Keratinocyte (primary cell): Measurements from ENCODE around the gene UNKL. TPM values are rescaled to one million over a fixed set of nuclear protein-coding genes. Genes with fewer than 3 reads are reported as not detected.

Source experiments
- DNase-seq: peaks from one replicate; pipeline ENCODE4 v3.0.0-alpha.2; 2011; ENCODE audit warnings: low read depth, missing footprints, low spot score
- FAIRE-seq: peaks from 2 replicates; lab custom pipeline; 2011; peaks lifted over from hg19 to GRCh38; lab: Jason Lieb, UNC
- H2AFZ ChIP-seq: 2 replicates; pipeline ENCODE4 v1.6.0; 2012; ENCODE audit warnings: low read length, control low read depth, inconsistent platforms; ENCODE audit not compliant: control insufficient read depth
- H3K27ac ChIP-seq: 2 replicates; pipeline ENCODE4 v1.5.1; 2011; ENCODE audit warnings: low read length; ENCODE audit not compliant: control insufficient read depth, insufficient read depth
- H3K27me3 ChIP-seq: 3 replicates; pipeline ENCODE4 v1.6.0; 2011; ENCODE audit warnings: low read length; ENCODE audit not compliant: control insufficient read depth, insufficient read depth; ENCODE audit errors: extremely low read depth
- H3K36me3 ChIP-seq, 2 experiments: 2 replicates in 1 of 2; 3 replicates in 1 of 2; pipeline ENCODE4 v1.5.1; 2011; ENCODE audit warnings: low read length in 2 of 2, mild to moderate bottlenecking in 1 of 2; ENCODE audit not compliant: control insufficient read depth in 2 of 2, insufficient read depth in 2 of 2; ENCODE audit errors: extremely low read depth in 1 of 2
- H3K4me1 ChIP-seq: 3 replicates; pipeline ENCODE4 v1.5.1; 2011; ENCODE audit warnings: low read length; ENCODE audit not compliant: control insufficient read depth, insufficient read depth; ENCODE audit errors: extremely low read depth
- H3K4me2 ChIP-seq: 3 replicates; pipeline ENCODE4 v1.6.0; 2011; ENCODE audit warnings: low read depth, low read length; ENCODE audit not compliant: control insufficient read depth, insufficient read depth; ENCODE audit errors: extremely low read depth
- H3K4me3 ChIP-seq, 3 experiments: fragments of 200-600 bp in 1 of 3; sonication (generic) in 1 of 3; 2 replicates in 2 of 3; 3 replicates in 1 of 3; pipeline ENCODE4 v1.5.1; 2011 to 2016; ENCODE audit warnings: low read length in 3 of 3, mild to moderate bottlenecking in 3 of 3, control low read depth in 2 of 3, inconsistent platforms in 1 of 3, low read depth in 1 of 3, mixed read lengths in 1 of 3, mixed run types in 1 of 3, moderate library complexity in 1 of 3; ENCODE audit not compliant: control insufficient read depth in 2 of 3, insufficient read depth in 2 of 3; ENCODE audit errors: extremely low read depth in 1 of 3
- H3K79me2 ChIP-seq: 2 replicates; pipeline ENCODE4 v1.6.0; 2012; ENCODE audit warnings: low read length; ENCODE audit not compliant: control insufficient read depth, insufficient read depth
- H3K9ac ChIP-seq: 3 replicates; pipeline ENCODE4 v1.6.0; 2011; ENCODE audit warnings: low read length; ENCODE audit not compliant: control insufficient read depth, insufficient read depth; ENCODE audit errors: extremely low read depth
- H3K9me1 ChIP-seq: 3 replicates; pipeline ENCODE4 v1.6.0; 2011; ENCODE audit warnings: low read length; ENCODE audit not compliant: control insufficient read depth, insufficient read depth; ENCODE audit errors: extremely low read depth
- H3K9me3 ChIP-seq: 2 replicates; pipeline ENCODE4 v1.5.1; 2012; ENCODE audit warnings: low read depth, low read length; ENCODE audit not compliant: control insufficient read depth
- H4K20me1 ChIP-seq: 3 replicates; pipeline ENCODE4 v1.6.0; 2011; ENCODE audit warnings: low read length; ENCODE audit not compliant: control insufficient read depth, insufficient read depth; ENCODE audit errors: extremely low read depth
- CTCF ChIP-seq, 3 experiments: IDR thresholded peaks in 1 of 3; conservative IDR thresholded peaks in 1 of 3; optimal IDR thresholded peaks in 1 of 3; 2 replicates in 2 of 3; 3 replicates in 1 of 3; pipeline versions ENCODE3 to v1.5.1; 2011; ENCODE audit warnings: low read length in 3 of 3, mild to moderate bottlenecking in 3 of 3, moderate library complexity in 2 of 3, control low read depth in 1 of 3, inconsistent platforms in 1 of 3; ENCODE audit not compliant: insufficient read depth in 2 of 3; ENCODE audit errors: extremely low read depth in 1 of 3
- EZH2 ChIP-seq: IDR thresholded peaks from one replicate; pipeline ENCODE4 v1.6.1; 2012; ENCODE audit warnings: inconsistent platforms, mild to moderate bottlenecking, low read length, moderate library complexity
- dilution Hi-C: fragments of 300-500 bp; cut with MboI; formaldehyde crosslinking; loops from one replicate; pipeline ENCODE4 v1.7.0; 2020; ENCODE audit warnings: low sequenced_read_pairs; ENCODE audit not compliant: extremely low pct_ligation_motif_present
- polyA plus RNA-seq, 5 experiments: library from polyadenylated mRNA; depleted of rRNA in 3 of 5; stranded (reverse) in 3 of 5; stranded (forward) in 1 of 5; unstranded in 1 of 5; fragments of >200 nt; gene quantifications; 1 replicate in 1 of 5; 2 replicates in 3 of 5; 3 replicates in 1 of 5; pipeline versions ENCODE4 v1.2.1 to v1.2.3, GENCODE V29; 2011 to 2012; ENCODE audit warnings: missing spikeins in 2 of 5, low read depth in 1 of 5, low replicate concordance in 1 of 5

Gene UNKL
- polyA plus RNA-seq, 1 donor (not counting 4 experiments of a cell fraction or from before 2014, with no cell fraction given): 2.3 TPM

- no peaks in the 10 kb centered on the region for H3K9me3 ChIP-seq
- H3K4me1 ChIP-seq: peaks cover 7% of the 10 kb centered on the region
- no peak overlapping the region for H3K9ac ChIP-seq
- no peaks in the 10 kb centered on the region for H3K9me1 ChIP-seq
- no peaks in the 10 kb centered on the region for H3K79me2 ChIP-seq
- TF ChIP-seq EZH2: no peak
- TF ChIP-seq CTCF (optimal IDR thresholded peaks at IDR 0.05 in 1 of 3, IDR thresholded peaks at IDR 0.05 in 1 of 3, conservative IDR thresholded peaks at IDR 0.05 in 1 of 3; ENCODE audit: extremely low read depth in 1 of 3, insufficient read depth in 2 of 3, low read length in 3 of 3): no peak
- no peak for DNase-seq
- no peak for FAIRE-seq
- dilution Hi-C loops: no loop called here
- H3K36me3 ChIP-seq: no peaks in the 10 kb centered on the region
- no peaks in the 10 kb centered on the region for H3K27me3 ChIP-seq
- H2AFZ ChIP-seq: no peak overlapping the region
- H4K20me1 ChIP-seq: no peaks in the 10 kb centered on the region
- H3K4me2 ChIP-seq: no peak overlapping the region
- H3K4me3 ChIP-seq: no peak overlapping the region
- no peak overlapping the region for H3K27ac ChIP-seq
These were observed 38.6 kb downstream of the UNKL start for GRCh38 chr16:1375741-1376410.

GRCh38 chr16:1375298-1375640, 39.2 kb downstream of the UNKL start:
- Histone ChIP-seq H3K79me2 (no peaks in the 10 kb centered on the region), H3K27me3 (no peaks in the 10 kb centered on the region), H4K20me1 (no peaks in the 10 kb centered on the region), H3K9ac (no peak overlapping the region), H3K36me3 (no peaks in the 10 kb centered on the region), H3K9me3 (no peaks in the 10 kb centered on the region), H3K4me3 (no peak overlapping the region), H2AFZ (no peak overlapping the region), H3K4me2 (no peak overlapping the region), H3K27ac (no peak overlapping the region), H3K4me1 (peaks cover 7% of the 10 kb centered on the region), H3K9me1 (no peaks in the 10 kb centered on the region)
- no peak for DNase-seq
- dilution Hi-C loops: no loop called here
- FAIRE-seq: no peak
- TF ChIP-seq CTCF (optimal IDR thresholded peaks at IDR 0.05 in 1 of 3, IDR thresholded peaks at IDR 0.05 in 1 of 3, conservative IDR thresholded peaks at IDR 0.05 in 1 of 3; ENCODE audit: extremely low read depth in 1 of 3, insufficient read depth in 2 of 3, low read length in 3 of 3): no peak
- TF ChIP-seq EZH2: no peak
